IMR-90 (cell line): ENCODE measurements around the gene CCDC138. TPM values are rescaled to one million over a fixed set of nuclear protein-coding genes. Genes with fewer than 3 reads are reported as not detected.

ENCODE experiments used
- ATAC-seq: fragments of 200-7000 bp; cut with Tn5 transposase; 2 replicates; pipeline ENCODE4 v1.9.1; 2020; ENCODE audit warnings: low read depth, mild to moderate bottlenecking, moderate library complexity
- BruUV-seq: library from RNA; stranded (reverse); fragments of 400-500 nt; replicated peaks from 2 replicates; lab custom pipeline; 2021; lab: Mats Ljungman, UMichigan
- CTCF ChIA-PET: fragments of 300-600 bp; formaldehyde crosslinking; extraction: SDS; loops from one replicate; lab custom pipeline; 2021; ENCODE audit warnings: antibody characterized with exemption; lab: Yijun Ruan, JAX
- POLR2A ChIA-PET: fragments of 300-600 bp; sonication (Branson Sonifier 250); formaldehyde crosslinking; loops from one replicate; lab custom pipeline; 2022; ENCODE audit warnings: antibody characterized with exemption; ENCODE audit not compliant: unreplicated experiment; lab: Charles Lee
- DNase-seq: peaks from one replicate; pipeline ENCODE4 v3.0.0; 2013
- H2AFZ ChIP-seq: replicated peaks from 2 replicates; pipeline ENCODE3; 2013; ENCODE audit warnings: low read length, mild to moderate bottlenecking; ENCODE audit not compliant: poor library complexity
- H2AK5ac ChIP-seq: 2 replicates; pipeline ENCODE4 v1.6.1; 2013; ENCODE audit warnings: low read depth, low read length, inconsistent platforms
- H2AK9ac ChIP-seq: replicated peaks from 2 replicates; pipeline ENCODE3; 2013; ENCODE audit warnings: mild to moderate bottlenecking, low read depth, low read length, moderate library complexity; ENCODE audit not compliant: poor library complexity
- H2BK120ac ChIP-seq: 2 replicates; pipeline ENCODE4 v1.6.1; 2013; ENCODE audit warnings: low read depth, low read length, inconsistent platforms
- H2BK15ac ChIP-seq: 3 replicates; pipeline ENCODE4 v1.6.1; 2013; ENCODE audit warnings: low read depth, low read length, inconsistent platforms
- H2BK20ac ChIP-seq: 2 replicates; pipeline ENCODE4 v1.6.1; 2013; ENCODE audit warnings: low read depth, mild to moderate bottlenecking, inconsistent platforms, low read length, moderate library complexity
- H2BK5ac ChIP-seq: 2 replicates; pipeline ENCODE4 v1.6.1; 2013; ENCODE audit warnings: mild to moderate bottlenecking, low read depth, low read length, inconsistent platforms; ENCODE audit not compliant: poor library complexity, severe bottlenecking
- H3K14ac ChIP-seq: replicated peaks from 2 replicates; pipeline ENCODE4 v1.6.1; 2013; ENCODE audit warnings: low read depth, low read length, inconsistent platforms
- H3K18ac ChIP-seq: 2 replicates; pipeline ENCODE4 v1.6.1; 2013; ENCODE audit warnings: low read depth, low read length, control low read depth
- H3K23ac ChIP-seq: 2 replicates; pipeline ENCODE4 v1.6.1; 2013; ENCODE audit warnings: low read depth, low read length, inconsistent platforms
- H3K27ac ChIP-seq: 2 replicates; pipeline ENCODE4 v1.5.1; 2013; ENCODE audit warnings: mild to moderate bottlenecking, control low read depth, low read length; ENCODE audit not compliant: insufficient read depth
- H3K27me3 ChIP-seq: 2 replicates; pipeline ENCODE4 v1.6.1; 2013; ENCODE audit warnings: low read length; ENCODE audit not compliant: control insufficient read depth, insufficient read depth
- H3K36me3 ChIP-seq: 2 replicates; pipeline ENCODE4 v1.6.1; 2013; ENCODE audit warnings: low read length, mixed read lengths; ENCODE audit not compliant: control insufficient read depth, insufficient read depth
- H3K4ac ChIP-seq: 2 replicates; pipeline ENCODE4 v1.6.1; 2013; ENCODE audit warnings: low read depth, low read length, inconsistent platforms
- H3K4me1 ChIP-seq: 2 replicates; pipeline ENCODE4 v1.6.1; 2013; ENCODE audit warnings: low read length, mixed read lengths; ENCODE audit not compliant: control insufficient read depth, insufficient read depth
- H3K4me2 ChIP-seq: 2 replicates; pipeline ENCODE4 v1.6.1; 2013; ENCODE audit warnings: low read depth, mild to moderate bottlenecking, control low read depth, low read length, moderate library complexity
- H3K4me3 ChIP-seq: 2 replicates; pipeline ENCODE4 v1.5.1; 2013; ENCODE audit warnings: low read depth, mild to moderate bottlenecking, control low read depth, low read length, moderate library complexity; ENCODE audit not compliant: insufficient read depth
- H3K56ac ChIP-seq: 2 replicates; pipeline ENCODE4 v1.6.1; 2013; ENCODE audit warnings: low read length, inconsistent platforms; ENCODE audit not compliant: insufficient read depth; ENCODE audit errors: extremely low read depth
- H3K79me1 ChIP-seq, 2 experiments: 2 replicates each; pipeline ENCODE4 v1.6.1; 2013; ENCODE audit warnings: low read length in 2 of 2, inconsistent platforms in 1 of 2, low read depth in 1 of 2
- H3K9ac ChIP-seq: 2 replicates; pipeline ENCODE4 v1.6.1; 2013; ENCODE audit warnings: low read depth, low read length, control low read depth
- H3K9me1 ChIP-seq: 2 replicates; pipeline ENCODE4 v1.6.1; 2013; ENCODE audit warnings: low read length, inconsistent platforms; ENCODE audit not compliant: insufficient read depth
- H3K9me3 ChIP-seq: 2 replicates; pipeline ENCODE4 v1.6.1; 2013; ENCODE audit warnings: low read length; ENCODE audit not compliant: control insufficient read depth, insufficient read depth
- H4K20me1 ChIP-seq: 2 replicates; pipeline ENCODE4 v1.6.1; 2013; ENCODE audit warnings: low read length, inconsistent platforms; ENCODE audit not compliant: insufficient read depth
- H4K5ac ChIP-seq: 2 replicates; pipeline ENCODE4 v1.6.1; 2013; ENCODE audit warnings: mild to moderate bottlenecking, low read depth, low read length, control low read depth
- H4K8ac ChIP-seq, 2 experiments: 2 replicates each; pipeline ENCODE4 v1.6.1; 2013; ENCODE audit warnings: low read depth in 2 of 2, low read length in 2 of 2, control low read depth in 1 of 2, inconsistent platforms in 1 of 2
- H4K91ac ChIP-seq: 2 replicates; pipeline ENCODE4 v1.6.1; 2013; ENCODE audit warnings: low read depth, low read length, inconsistent platforms; ENCODE audit not compliant: insufficient read depth
- BHLHE40 ChIP-seq: fragments of 150-350 bp; IDR thresholded peaks from 2 replicates; pipeline ENCODE4 v1.6.1; 2016; ENCODE audit warnings: mild to moderate bottlenecking, low read depth, low read length
- CEBPB ChIP-seq: IDR thresholded peaks from 2 replicates; pipeline ENCODE4 v1.6.1; 2012; ENCODE audit warnings: low read depth, low read length, improper control_type of control experiment
- CHD1 ChIP-seq: IDR thresholded peaks from 2 replicates; pipeline ENCODE4 v1.6.1; 2012; ENCODE audit warnings: low read depth, low read length, improper control_type of control experiment
- CTCF ChIP-seq: conservative IDR thresholded peaks from 2 replicates; pipeline ENCODE4 v1.5.1; 2012; ENCODE audit warnings: mild to moderate bottlenecking, low read depth, low read length, improper control_type of control experiment
- ELK1 ChIP-seq: fragments of 150-350 bp; IDR thresholded peaks from 2 replicates; pipeline ENCODE4 v1.6.1; 2016; ENCODE audit warnings: low read depth, mild to moderate bottlenecking, low read length, moderate library complexity, borderline replicate concordance
- FOS ChIP-seq: fragments of 150-350 bp; IDR thresholded peaks from 2 replicates; pipeline ENCODE4 v1.6.1; 2016; ENCODE audit warnings: low read depth, low read length
- MAFK ChIP-seq: IDR thresholded peaks from 2 replicates; pipeline ENCODE4 v1.6.1; 2012; ENCODE audit warnings: low read depth, low read length, improper control_type of control experiment
- MAZ ChIP-seq: IDR thresholded peaks from 2 replicates; pipeline ENCODE4 v1.6.1; 2012; ENCODE audit warnings: low read depth, mild to moderate bottlenecking, low read length, improper control_type of control experiment, moderate library complexity, borderline replicate concordance
- MXI1 ChIP-seq: IDR thresholded peaks from 2 replicates; pipeline ENCODE4 v1.6.1; 2012; ENCODE audit warnings: low read depth, mild to moderate bottlenecking, low read length, moderate library complexity, borderline replicate concordance
- NFE2L2 ChIP-seq: fragments of 150-350 bp; IDR thresholded peaks from 2 replicates; pipeline ENCODE4 v1.6.1; 2016; ENCODE audit warnings: low read depth, mild to moderate bottlenecking, low read length
- POLR2A ChIP-seq: IDR thresholded peaks from 2 replicates; pipeline ENCODE4 v1.6.1; 2012; ENCODE audit warnings: mild to moderate bottlenecking, low read depth, low read length
- RCOR1 ChIP-seq: IDR thresholded peaks from 2 replicates; pipeline ENCODE4 v1.6.1; 2012; ENCODE audit warnings: mild to moderate bottlenecking, low read length, improper control_type of control experiment; ENCODE audit not compliant: insufficient replicate concordance
- RFX5 ChIP-seq: IDR thresholded peaks from 2 replicates; pipeline ENCODE4 v1.8.0; 2012; ENCODE audit warnings: low read depth, mild to moderate bottlenecking, low read length, moderate library complexity
- SMC3 ChIP-seq: fragments of 150-350 bp; IDR thresholded peaks from 2 replicates; pipeline ENCODE4 v1.6.1; 2016; ENCODE audit warnings: low read depth, mild to moderate bottlenecking, antibody characterized with exemption, low read length, moderate library complexity
- USF2 ChIP-seq: fragments of 150-350 bp; IDR thresholded peaks from 2 replicates; pipeline ENCODE4 v1.6.1; 2017; ENCODE audit warnings: mild to moderate bottlenecking, antibody characterized with exemption, low read length, low read depth
- WGBS, 2 experiments: methylation state at CpG; one replicate each; pipeline versions ENCODE4 v1.1.5 to v1.1.7; 2013; ENCODE audit warnings: missing lambda C conversion rate in 2 of 2; ENCODE audit not compliant: insufficient read length in 1 of 2; ENCODE audit errors: extremely low coverage in 2 of 2; 5-methylcytosine and 5-hydroxymethylcytosine counted together
- dilution Hi-C: fragments of 300-500 bp; cut with HindIII; formaldehyde crosslinking; loops from one replicate; pipeline ENCODE4 v1.14.3; 2018; ENCODE audit warnings: low sequenced_read_pairs; ENCODE audit not compliant: unreplicated experiment
- in situ Hi-C: fragments of 300-500 bp; cut with MboI; formaldehyde crosslinking; loops from 3 replicates; pipeline ENCODE4 v1.14.3; 2019; ENCODE audit warnings: low sequenced_read_pairs, inconsistent platforms, mixed read lengths
- intact Hi-C: fragments of 100-400 bp; cut with micrococcal nuclease; formaldehyde crosslinking; loops from 2 replicates; pipeline ENCODE4 v1.10.0; 2022
- polyA plus RNA-seq, 3 experiments: library from polyadenylated mRNA; depleted of rRNA; stranded (reverse); fragments of >200 nt; gene quantifications; 2 replicates each; pipeline ENCODE4 v1.2.3, GENCODE V29; 2012; ENCODE audit warnings: low replicate concordance in 1 of 3
- total RNA-seq: library from RNA; depleted of rRNA; stranded (reverse); fragments of >200 nt; gene quantifications from 2 replicates; pipeline ENCODE4 v1.2.3, GENCODE V29; 2012

Gene CCDC138
- total and polyA plus RNA-seq, 2 of the 4 experiments (the other 2 are of a cell fraction): 1.5 to 2.9 TPM

- no peak overlapping the region for H3K4me2 ChIP-seq
- H2AK9ac ChIP-seq: no peak overlapping the region
- ChIA-PET CTCF (no interaction called here), POLR2A (no interaction called here)
- H3K79me1 ChIP-seq: no peaks in the 10 kb centered on the region
- peaks cover 50% of the 10 kb centered on the region for H3K27me3 ChIP-seq
- H2AK5ac ChIP-seq: no peak overlapping the region
- no peak overlapping the region for H3K4ac ChIP-seq
- no peak overlapping the region for H3K23ac ChIP-seq
- no peak overlapping the region for H4K91ac ChIP-seq
- no peak overlapping the region for H3K9ac ChIP-seq
- no peaks in the 10 kb centered on the region for H3K9me3 ChIP-seq
- H2BK20ac ChIP-seq: no peak overlapping the region
- H2BK5ac ChIP-seq: no peak overlapping the region
- dilution Hi-C loops: no loop called here
- TF ChIP-seq RCOR1: no peak
- no peak for TF ChIP-seq BHLHE40
- no peak for TF ChIP-seq NFE2L2
- no peak for TF ChIP-seq ELK1
- no peak for TF ChIP-seq CTCF
- TF ChIP-seq USF2: no peak
- no peak for TF ChIP-seq CHD1
- TF ChIP-seq CEBPB: no peak
- TF ChIP-seq MAZ: no peak
- TF ChIP-seq SMC3: no peak
- no peak for TF ChIP-seq RFX5
- TF ChIP-seq MAFK: no peak
- no peak for TF ChIP-seq MXI1
- no peak for TF ChIP-seq POLR2A
- TF ChIP-seq FOS: no peak
- no peak overlapping the region for H3K4me3 ChIP-seq
- in situ Hi-C loops: no loop called here
- H2BK15ac ChIP-seq: no peak overlapping the region
- H3K9me1 ChIP-seq: no peaks in the 10 kb centered on the region
- H4K8ac ChIP-seq: no peak overlapping the region
- H3K18ac ChIP-seq: no peak overlapping the region
- no peak overlapping the region for H3K27ac ChIP-seq
- no peak overlapping the region for H4K5ac ChIP-seq
- no peak overlapping the region for H3K14ac ChIP-seq
- H3K56ac ChIP-seq: no peak overlapping the region
- H2BK120ac ChIP-seq: no peak overlapping the region
- no peak overlapping the region for H2AFZ ChIP-seq
- 78% methylated on average over 4 of the region's 5 CpGs; no CpG with 5 or more reads in 1 of the 2 experiments for WGBS, 2 experiments
- ATAC-seq (no peak), DNase-seq (no peak)
- no peaks in the 10 kb centered on the region for H3K36me3 ChIP-seq
- intact Hi-C loops: no loop called here
- H3K4me1 ChIP-seq: no peaks in the 10 kb centered on the region
- no TSS peak for BruUV-seq
- H4K20me1 ChIP-seq: no peaks in the 10 kb centered on the region
Observed at GRCh38 chr2:108911401-108911800, 124.8 kb downstream of the CCDC138 start.
